ENCODE results near the gene PPP1R11.
"Not testable (repeated sequence)": the region's sequence is repeated elsewhere in the genome, so short reads cannot be mapped to it uniquely, and the experiment has no call there.

PPP1R11 gene, protein sequence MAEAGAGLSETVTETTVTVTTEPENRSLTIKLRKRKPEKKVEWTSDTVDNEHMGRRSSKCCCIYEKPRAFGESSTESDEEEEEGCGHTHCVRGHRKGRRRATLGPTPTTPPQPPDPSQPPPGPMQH

DNA sequence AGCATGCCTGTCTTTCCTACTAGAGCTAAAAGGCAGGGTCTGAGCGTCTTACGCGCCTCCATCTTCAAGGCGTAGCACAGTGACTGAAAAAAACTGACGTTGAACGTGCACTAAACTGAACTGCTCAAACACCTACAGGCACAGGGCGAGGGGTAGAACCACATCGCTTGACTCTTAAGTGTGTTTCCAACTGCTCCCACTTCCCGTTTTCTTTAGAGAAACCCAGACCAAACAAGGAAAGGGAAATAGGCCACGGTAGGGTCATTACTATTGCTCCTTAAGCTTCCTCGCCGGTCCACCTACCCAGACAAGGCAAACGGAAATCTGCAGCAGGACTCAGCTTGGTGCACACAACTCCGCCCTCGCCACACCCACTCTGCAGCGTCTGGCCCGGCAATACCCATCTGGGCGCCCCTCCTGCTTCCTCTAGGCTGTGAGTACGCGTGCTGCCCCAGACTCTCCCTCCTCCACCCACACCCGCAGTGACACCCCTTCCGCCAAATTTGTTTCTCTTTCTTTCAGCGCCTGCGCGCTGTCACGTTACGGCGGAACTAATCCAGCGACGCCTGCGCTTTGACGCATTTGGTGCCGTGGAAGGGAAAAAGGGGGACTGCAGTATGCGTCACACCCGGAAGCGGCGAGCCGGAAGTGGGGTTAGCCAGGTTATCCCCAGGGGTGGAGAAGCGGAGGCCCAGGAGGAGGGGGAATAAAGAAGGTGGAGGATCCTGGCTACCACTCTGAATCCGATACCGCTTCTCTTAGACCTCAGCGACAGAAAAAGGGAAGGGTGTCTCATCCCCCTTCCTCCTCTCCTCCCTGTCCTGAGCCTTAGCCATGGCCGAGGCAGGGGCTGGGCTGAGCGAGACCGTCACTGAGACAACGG lies at the start of gene PPP1R11:
TSS of gene PPP1R11 (plus strand) at position 622 of the 883 bp plus-strand sequence. CDS start at position 835, 213 bp downstream.
- Mint-ChIP-seq H3K4me1 (ENCODE audit: low read depth) (peaks cover 66% of the 10 kb centered on the region), H3K4me3 (peak within 1 kb of the TSS; percentile 95)

DNA sequence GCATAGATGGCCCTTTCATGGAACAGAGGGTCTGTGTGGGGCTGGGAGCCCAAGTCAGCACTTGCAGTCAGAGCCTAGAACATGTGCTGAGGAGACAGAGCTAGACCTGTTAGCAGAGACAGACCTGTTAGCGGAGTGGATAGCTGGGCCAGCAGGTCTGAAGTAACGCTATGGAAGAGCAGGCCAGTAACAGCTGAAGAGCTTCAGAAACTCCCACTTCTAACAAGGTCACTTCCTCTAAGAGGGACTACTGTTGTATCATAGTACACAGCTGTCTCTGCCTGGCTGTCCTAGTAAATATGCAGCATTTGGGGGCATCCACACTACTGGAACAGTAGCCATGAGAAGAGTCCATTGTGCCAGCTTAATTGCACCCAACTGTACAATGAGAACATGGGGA lies 47.2 kb upstream of the PPP1R11 start:
- H3K9me3 Mint-ChIP-seq: no peaks in the 10 kb centered on the region

More for the DNA sequence above, at the start of gene PPP1R11:
- Mint-ChIP-seq H3K36me3 (ENCODE audit: low read depth) (peaks cover 67% of the 10 kb centered on the region), H3K9me3 (no peaks in the 10 kb centered on the region), H3K27me3 (peaks cover 14% of the 10 kb centered on the region), H3K27ac (peak within 1 kb of the TSS; percentile 95)

DNA sequence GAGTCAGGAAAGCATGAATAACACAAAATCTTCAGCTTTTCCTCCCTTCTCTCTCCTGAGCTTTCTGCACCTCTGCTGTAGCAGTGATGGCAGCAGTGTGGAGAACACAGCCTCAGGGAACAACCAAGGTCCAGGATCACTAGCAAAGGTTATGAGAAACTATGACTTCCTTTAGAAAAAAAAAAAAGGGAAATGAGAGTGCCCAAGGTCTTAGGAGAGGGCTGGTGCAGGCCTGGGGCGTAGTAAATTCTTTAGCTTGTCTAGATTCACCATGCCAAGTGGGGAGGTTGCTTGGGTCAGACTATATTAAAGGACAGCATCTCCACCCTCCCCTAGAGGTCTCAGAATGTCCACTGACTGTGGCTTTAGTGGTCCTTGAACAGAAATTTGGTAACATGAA lies 46.4 kb upstream of the PPP1R11 start:
- H3K4me3 Mint-ChIP-seq: no peak overlapping the region
- H3K27ac Mint-ChIP-seq: no peak overlapping the region
- H3K27me3 Mint-ChIP-seq: no peaks in the 10 kb centered on the region
- no peaks in the 10 kb centered on the region for H3K4me1 Mint-ChIP-seq (ENCODE audit: low read depth)
- peaks cover 14% of the 10 kb centered on the region for H3K36me3 Mint-ChIP-seq (ENCODE audit: low read depth)
- no peaks in the 10 kb centered on the region for H3K9me3 Mint-ChIP-seq

More for the DNA sequence above, 47.2 kb upstream of the PPP1R11 start:
- no peaks in the 10 kb centered on the region for H3K27me3 Mint-ChIP-seq
- H3K36me3 Mint-ChIP-seq (ENCODE audit: low read depth): peaks cover 14% of the 10 kb centered on the region
- no peak overlapping the region for H3K4me3 Mint-ChIP-seq
- no peaks in the 10 kb centered on the region for H3K4me1 Mint-ChIP-seq (ENCODE audit: low read depth)
- no peak overlapping the region for H3K27ac Mint-ChIP-seq

DNA sequence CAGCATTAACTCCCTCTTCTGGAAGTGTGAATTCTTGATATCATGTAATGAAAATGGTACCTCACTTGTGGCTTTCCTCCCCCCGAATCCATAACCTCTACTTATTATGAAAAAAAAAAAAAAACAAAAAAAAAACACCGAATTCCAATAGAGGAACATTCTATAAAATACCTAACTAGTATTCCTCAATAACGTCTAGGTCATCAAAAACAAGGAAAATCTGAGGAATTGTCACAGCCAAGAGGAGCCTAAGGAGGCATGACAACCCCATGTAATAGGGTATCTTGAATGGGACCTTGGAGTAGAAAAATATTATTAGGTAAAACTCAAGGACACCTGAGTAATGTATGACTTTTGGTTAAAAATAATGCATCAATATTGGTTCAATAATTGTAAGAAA lies 44.8 kb upstream of the PPP1R11 start:
- Mint-ChIP-seq H3K36me3 (ENCODE audit: low read depth) (peaks cover 24% of the 10 kb centered on the region), H3K9me3 (no peaks in the 10 kb centered on the region), H3K4me3 (no peak overlapping the region), H3K4me1 (ENCODE audit: low read depth) (no peaks in the 10 kb centered on the region), H3K27me3 (no peaks in the 10 kb centered on the region), H3K27ac (no peak overlapping the region)

DNA sequence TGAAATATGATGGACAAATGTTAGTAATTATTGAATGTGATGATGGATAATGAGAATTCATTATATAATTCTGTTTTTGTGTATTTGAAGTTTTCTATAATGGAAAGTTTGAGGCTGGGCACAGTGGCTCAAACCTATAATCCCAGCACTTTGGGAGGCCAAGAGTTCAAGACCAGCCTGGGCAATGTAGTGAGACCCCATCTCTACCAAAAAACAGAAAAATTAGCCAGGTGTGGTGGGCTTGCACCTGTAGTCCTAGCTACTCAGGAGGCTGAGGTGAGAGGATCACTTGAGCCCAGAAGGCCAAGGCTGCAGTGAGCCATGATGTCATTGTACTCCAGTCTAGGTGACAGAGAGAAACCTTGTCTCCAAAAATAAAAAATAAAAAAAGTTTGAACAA lies 44.3 kb upstream of the PPP1R11 start:
- not testable (repeated sequence) for H3K4me1 Mint-ChIP-seq (ENCODE audit: low read depth); H3K27ac Mint-ChIP-seq; H3K27me3 Mint-ChIP-seq; H3K4me3 Mint-ChIP-seq; H3K9me3 Mint-ChIP-seq
- H3K36me3 Mint-ChIP-seq (ENCODE audit: low read depth): peaks cover 24% of the 10 kb centered on the region

DNA sequence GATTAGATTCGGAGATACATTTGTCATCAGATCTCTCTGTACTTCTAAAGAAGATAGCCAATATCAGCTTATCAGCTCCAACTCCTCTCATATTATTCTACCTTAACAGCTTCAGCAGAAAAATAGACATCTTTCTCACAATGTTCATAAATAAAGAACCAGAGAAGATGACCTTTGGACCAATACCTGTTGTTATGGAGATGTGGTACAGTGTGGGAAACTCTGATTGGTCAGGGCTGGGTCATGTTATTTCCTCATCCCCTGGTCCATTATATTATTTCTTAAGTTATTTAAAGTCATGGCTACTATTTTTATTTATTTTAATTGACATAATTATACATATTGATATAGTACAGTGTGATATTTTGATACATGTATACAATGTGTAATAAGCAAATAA lies 41.8 kb upstream of the PPP1R11 start:
- Mint-ChIP-seq H3K4me1 (ENCODE audit: low read depth) (no peaks in the 10 kb centered on the region), H3K27me3 (no peaks in the 10 kb centered on the region), H3K4me3 (no peak overlapping the region), H3K27ac (no peak overlapping the region), H3K9me3 (no peaks in the 10 kb centered on the region), H3K36me3 (ENCODE audit: low read depth) (peaks cover 25% of the 10 kb centered on the region)

DNA sequence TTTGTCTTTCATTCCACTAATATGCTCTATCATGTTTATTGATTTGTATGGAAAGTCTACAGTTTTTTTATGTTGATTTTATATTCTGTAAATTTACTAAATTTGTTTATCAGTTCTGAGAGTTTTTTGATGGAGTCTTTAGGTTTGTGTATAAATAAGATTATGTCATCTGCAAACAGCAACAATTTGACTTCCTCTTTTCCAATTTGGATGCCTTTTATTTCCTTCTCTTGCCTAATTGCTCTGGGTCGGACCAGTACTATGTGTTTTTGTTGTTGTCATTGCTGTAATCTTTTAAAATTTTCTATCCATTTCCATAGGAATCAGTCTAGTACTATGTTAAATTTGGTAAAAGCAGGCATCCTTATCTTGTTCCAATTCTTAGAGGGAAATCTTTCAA lies 37.4 kb upstream of the PPP1R11 start:
- no peaks in the 10 kb centered on the region for H3K4me1 Mint-ChIP-seq (ENCODE audit: low read depth)
- H3K27ac Mint-ChIP-seq: no peak overlapping the region
- H3K27me3 Mint-ChIP-seq: no peaks in the 10 kb centered on the region
- no peaks in the 10 kb centered on the region for H3K9me3 Mint-ChIP-seq
- no peak overlapping the region for H3K4me3 Mint-ChIP-seq
- H3K36me3 Mint-ChIP-seq (ENCODE audit: low read depth): peaks cover 38% of the 10 kb centered on the region

DNA sequence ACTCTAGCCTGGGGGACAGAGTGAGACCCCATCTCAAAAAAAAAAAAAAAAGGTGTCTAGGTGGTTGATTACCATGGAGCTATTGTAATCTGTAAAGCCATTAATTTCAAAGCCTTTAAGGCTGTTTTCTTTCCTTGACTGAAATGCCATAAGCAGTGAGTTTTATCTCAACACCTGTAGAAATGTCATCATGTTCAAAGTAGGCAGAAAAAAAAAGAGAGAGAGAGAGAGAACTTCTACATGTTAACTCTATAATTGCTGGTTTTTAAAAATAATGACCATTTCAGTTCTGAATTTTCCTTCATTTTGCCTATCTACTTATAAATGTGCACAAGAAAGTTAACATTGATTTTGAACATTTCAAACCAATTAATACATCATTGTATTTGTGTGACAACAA lies 35.6 kb upstream of the PPP1R11 start:
- H3K4me1 Mint-ChIP-seq (ENCODE audit: low read depth): no peaks in the 10 kb centered on the region
- H3K36me3 Mint-ChIP-seq (ENCODE audit: low read depth): peaks cover 45% of the 10 kb centered on the region
- H3K9me3 Mint-ChIP-seq: no peaks in the 10 kb centered on the region
- H3K27me3 Mint-ChIP-seq: no peaks in the 10 kb centered on the region
- H3K27ac Mint-ChIP-seq: no peak overlapping the region
- no peak overlapping the region for H3K4me3 Mint-ChIP-seq

DNA sequence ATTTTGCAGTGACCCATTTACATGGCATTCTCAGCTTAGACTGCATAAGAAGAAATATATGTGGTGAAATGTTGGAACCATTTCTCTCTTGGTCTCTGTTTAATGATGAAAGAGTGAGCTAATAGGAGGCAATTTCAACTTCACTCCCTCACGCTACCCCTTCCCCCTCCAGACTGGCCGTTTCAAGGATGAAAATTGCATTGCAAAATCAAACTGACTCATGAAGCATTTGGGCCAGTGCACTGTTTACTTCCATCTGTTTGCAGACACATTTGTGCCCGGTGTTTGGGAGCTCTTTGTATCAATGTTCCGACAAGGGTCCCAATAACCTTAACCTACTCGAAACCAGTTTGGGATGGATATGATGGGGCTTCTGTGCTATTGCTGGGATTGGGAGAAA lies 33.6 kb upstream of the PPP1R11 start:
- H3K36me3 Mint-ChIP-seq (ENCODE audit: low read depth): peaks cover 41% of the 10 kb centered on the region
- H3K9me3 Mint-ChIP-seq; H3K4me1 Mint-ChIP-seq (ENCODE audit: low read depth); H3K4me3 Mint-ChIP-seq; H3K27ac Mint-ChIP-seq; H3K27me3 Mint-ChIP-seq: not testable (repeated sequence)

DNA sequence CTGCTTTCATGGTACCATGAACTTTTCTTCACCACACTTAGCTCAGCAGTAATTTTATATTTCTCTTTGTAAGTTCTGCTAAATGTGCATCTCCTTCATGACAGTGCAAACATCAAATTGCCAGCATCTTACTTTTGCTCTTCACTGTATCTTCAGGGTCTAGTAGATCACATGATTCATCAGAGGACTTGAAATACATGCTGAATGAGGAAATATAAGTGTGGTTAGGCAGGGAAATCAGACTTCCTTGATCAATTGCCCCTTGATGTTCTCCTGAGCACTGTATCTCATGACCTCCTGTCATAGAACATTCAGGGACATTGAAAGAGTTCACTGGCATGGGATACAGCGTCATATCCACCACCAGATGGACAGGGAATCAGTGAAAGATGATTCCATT lies 31.2 kb upstream of the PPP1R11 start:
- H3K27me3 Mint-ChIP-seq: no peaks in the 10 kb centered on the region
- H3K4me3 Mint-ChIP-seq: no peak overlapping the region
- H3K9me3 Mint-ChIP-seq: no peaks in the 10 kb centered on the region
- H3K36me3 Mint-ChIP-seq (ENCODE audit: low read depth): peaks cover 36% of the 10 kb centered on the region
- H3K27ac Mint-ChIP-seq: no peak overlapping the region
- H3K4me1 Mint-ChIP-seq (ENCODE audit: low read depth): no peaks in the 10 kb centered on the region

DNA sequence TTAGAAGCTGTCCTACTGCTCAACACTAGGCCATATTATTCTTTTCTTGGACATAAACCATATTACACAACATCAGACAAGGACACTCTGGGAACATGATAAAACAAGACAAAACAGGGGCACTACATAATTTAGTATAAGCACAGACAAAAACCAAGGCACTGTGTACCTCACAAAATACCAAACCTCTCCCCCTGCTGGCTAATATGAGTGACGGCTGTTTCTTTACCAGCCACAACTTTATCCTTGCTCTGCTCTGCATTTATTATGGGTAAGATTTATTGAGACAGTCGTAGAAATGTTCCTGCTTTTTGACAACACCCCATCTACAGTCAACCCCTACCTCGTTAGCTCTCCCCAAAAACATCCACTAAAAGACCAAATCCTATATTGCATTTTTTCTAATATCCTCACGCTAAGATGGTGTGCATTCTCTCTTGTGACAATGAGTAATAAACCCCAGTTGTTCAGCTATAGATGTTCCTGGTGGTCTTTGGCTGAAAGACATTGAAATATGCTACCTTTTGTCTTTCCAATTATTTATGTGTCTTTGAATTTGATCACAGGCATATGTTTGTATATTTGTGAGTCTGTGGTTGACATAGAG lies 29.7 kb upstream of the PPP1R11 start:
- Mint-ChIP-seq H3K27me3 (no peaks in the 10 kb centered on the region), H3K9me3 (no peaks in the 10 kb centered on the region), H3K4me1 (ENCODE audit: low read depth) (peaks cover 4% of the 10 kb centered on the region), H3K36me3 (ENCODE audit: low read depth) (peaks cover 29% of the 10 kb centered on the region), H3K27ac (no peak overlapping the region), H3K4me3 (no peak overlapping the region)

DNA sequence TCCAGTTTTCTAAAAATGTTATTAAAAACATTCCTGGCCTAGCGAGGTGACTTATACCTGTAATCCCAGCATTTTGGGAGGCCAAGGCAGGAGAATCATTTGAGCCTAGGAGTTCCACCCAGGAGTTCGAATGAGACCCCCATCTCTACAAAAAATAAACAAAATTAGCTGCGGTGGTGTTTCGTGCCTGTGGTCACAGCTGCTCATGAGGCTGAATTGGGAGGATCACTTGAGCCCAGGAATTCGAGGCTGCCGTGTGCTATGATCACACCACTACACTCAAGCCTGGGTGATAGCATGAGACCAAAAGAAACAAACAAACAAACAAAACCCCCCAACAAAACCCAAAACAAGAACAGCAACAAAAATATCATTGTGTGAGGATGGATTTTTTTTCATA lies 25.8 kb upstream of the PPP1R11 start:
- Mint-ChIP-seq H3K4me1 (ENCODE audit: low read depth) (peaks cover 20% of the 10 kb centered on the region), H3K27ac (no peak overlapping the region), H3K9me3 (no peaks in the 10 kb centered on the region), H3K27me3 (no peaks in the 10 kb centered on the region), H3K4me3 (no peak overlapping the region), H3K36me3 (ENCODE audit: low read depth) (peaks cover 15% of the 10 kb centered on the region)

DNA sequence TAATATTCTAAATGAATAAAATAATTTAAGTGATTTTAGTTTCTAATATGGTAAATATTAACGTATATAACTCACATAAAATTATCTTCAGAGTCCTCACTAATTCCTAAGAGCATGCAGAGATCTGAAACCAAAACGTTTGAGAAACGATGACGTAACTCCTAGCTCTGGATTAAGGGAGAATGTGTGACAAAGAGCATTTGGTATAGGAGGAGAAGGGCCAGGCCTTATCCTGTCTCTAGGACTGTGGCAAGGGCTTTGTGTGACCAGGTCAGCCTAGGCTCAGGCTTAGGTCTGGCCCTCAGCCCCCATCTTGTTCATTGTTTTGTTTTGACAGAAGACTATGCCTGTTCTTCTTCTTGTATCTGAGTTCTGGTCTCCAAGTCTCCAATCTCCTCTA lies 25.2 kb upstream of the PPP1R11 start:
- H3K4me3 Mint-ChIP-seq: no peak overlapping the region
- no peaks in the 10 kb centered on the region for H3K9me3 Mint-ChIP-seq
- H3K4me1 Mint-ChIP-seq (ENCODE audit: low read depth): peaks cover 20% of the 10 kb centered on the region
- H3K27me3 Mint-ChIP-seq: no peaks in the 10 kb centered on the region
- peaks cover 15% of the 10 kb centered on the region for H3K36me3 Mint-ChIP-seq (ENCODE audit: low read depth)
- H3K27ac Mint-ChIP-seq: no peak overlapping the region

DNA sequence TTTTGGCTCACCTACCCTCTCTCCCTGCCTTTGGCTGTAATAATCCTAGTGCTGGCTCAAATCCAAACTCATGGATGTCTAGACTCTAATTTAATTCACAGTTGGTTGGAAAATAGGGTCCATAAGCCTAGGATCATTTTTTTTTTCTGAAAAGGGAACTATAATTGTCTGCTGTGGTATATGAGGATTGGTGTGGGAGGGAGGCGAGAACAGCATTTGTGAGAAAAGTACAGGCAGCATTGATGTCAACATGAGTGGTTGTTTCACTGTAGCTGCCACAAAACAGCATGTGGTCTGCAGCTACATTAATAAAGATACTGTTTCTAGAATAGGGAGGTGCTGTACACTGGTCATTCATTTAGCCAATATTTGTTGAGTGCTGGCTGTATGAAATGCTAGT lies 24.5 kb upstream of the PPP1R11 start:
- H3K27ac Mint-ChIP-seq: no peak overlapping the region
- no peaks in the 10 kb centered on the region for H3K27me3 Mint-ChIP-seq
- peaks cover 15% of the 10 kb centered on the region for H3K36me3 Mint-ChIP-seq (ENCODE audit: low read depth)
- H3K4me1 Mint-ChIP-seq (ENCODE audit: low read depth): peaks cover 26% of the 10 kb centered on the region
- no peaks in the 10 kb centered on the region for H3K9me3 Mint-ChIP-seq
- no peak overlapping the region for H3K4me3 Mint-ChIP-seq

DNA sequence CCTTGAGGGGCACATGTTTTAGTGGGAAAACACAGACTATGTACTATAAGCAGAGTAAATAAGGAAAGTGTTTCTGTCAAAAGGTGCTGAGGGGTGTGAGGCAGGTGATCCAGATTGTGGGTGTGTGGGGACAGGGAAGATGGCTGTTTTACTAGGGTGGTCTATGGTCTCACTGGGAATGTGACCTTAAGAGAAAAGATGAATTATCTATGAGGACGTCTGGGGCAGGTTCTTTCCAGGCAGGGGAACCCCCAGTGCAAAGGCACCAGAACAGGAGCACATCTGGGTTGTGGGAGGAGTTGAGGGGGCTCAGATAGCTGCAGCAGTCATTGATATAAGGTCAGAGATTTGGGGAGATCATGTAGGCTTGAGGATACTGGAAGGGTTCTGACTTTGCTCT lies 24.1 kb upstream of the PPP1R11 start:
- peaks cover 28% of the 10 kb centered on the region for H3K4me1 Mint-ChIP-seq (ENCODE audit: low read depth)
- no peak overlapping the region for H3K27ac Mint-ChIP-seq
- H3K27me3 Mint-ChIP-seq: no peaks in the 10 kb centered on the region
- H3K4me3 Mint-ChIP-seq: no peak overlapping the region
- peaks cover 11% of the 10 kb centered on the region for H3K36me3 Mint-ChIP-seq (ENCODE audit: low read depth)
- H3K9me3 Mint-ChIP-seq: no peaks in the 10 kb centered on the region

Data from stimulated activated naive CD8-positive, alpha-beta T cell treated with anti-CD3 and anti-CD28 coated beads, Interleukin-15, Interleukin-2, amounts not matched to agents 100 ng/mL and 50 ng/mL, for 24 hours (primary cell).